OCI-LY3 (cell line): Measurements from ENCODE around the gene ST7.

Source experiments
- EZH2phosphoT487 ChIP-seq: fragments of 200-600 bp; shearing (Covaris generic); IDR thresholded peaks from 2 replicates; pipeline ENCODE4 v1.6.1; 2018; ENCODE audit warnings: antibody characterized with exemption, mixed run types, low read depth
- TF ChIP-seq, protein P1 (sequence below): fragments of 200-600, 300-600 bp; sonication (generic); IDR thresholded peaks from 2 replicates; pipeline ENCODE4 v1.5.1; 2014; ENCODE audit warnings: antibody characterized with exemption, low read length, low read depth

DNA sequence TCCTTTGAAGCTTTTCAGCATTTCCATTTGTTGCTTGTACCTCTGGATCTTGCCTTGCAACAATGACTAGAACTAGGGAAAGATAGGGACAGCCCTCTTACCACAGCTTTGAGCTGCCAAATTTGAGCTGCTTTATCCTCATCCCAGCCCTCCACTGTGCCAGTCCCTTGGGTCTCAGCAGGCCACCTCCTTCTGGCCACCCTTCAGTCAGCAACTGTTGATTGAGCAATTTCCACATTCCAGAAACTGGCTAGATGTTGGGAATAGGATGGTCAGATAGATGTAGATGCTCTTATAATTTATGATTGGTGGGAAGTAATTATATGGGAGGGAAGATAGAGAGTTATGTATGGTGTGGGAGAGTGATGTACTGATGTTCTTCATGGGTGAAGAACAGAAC is 100.1 kb downstream of the ST7 start:
- TF ChIP-seq, protein P1, sequence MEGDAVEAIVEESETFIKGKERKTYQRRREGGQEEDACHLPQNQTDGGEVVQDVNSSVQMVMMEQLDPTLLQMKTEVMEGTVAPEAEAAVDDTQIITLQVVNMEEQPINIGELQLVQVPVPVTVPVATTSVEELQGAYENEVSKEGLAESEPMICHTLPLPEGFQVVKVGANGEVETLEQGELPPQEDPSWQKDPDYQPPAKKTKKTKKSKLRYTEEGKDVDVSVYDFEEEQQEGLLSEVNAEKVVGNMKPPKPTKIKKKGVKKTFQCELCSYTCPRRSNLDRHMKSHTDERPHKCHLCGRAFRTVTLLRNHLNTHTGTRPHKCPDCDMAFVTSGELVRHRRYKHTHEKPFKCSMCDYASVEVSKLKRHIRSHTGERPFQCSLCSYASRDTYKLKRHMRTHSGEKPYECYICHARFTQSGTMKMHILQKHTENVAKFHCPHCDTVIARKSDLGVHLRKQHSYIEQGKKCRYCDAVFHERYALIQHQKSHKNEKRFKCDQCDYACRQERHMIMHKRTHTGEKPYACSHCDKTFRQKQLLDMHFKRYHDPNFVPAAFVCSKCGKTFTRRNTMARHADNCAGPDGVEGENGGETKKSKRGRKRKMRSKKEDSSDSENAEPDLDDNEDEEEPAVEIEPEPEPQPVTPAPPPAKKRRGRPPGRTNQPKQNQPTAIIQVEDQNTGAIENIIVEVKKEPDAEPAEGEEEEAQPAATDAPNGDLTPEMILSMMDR, result no peak
- no peak for TF ChIP-seq EZH2phosphoT487
